Measurements from ENCODE around the gene TOPORS. TPM values are rescaled to one million over a fixed set of nuclear protein-coding genes. Genes with fewer than 3 reads are reported as not detected.

The TOPORS gene
- total RNA-seq, 4 donors from 2014 or later: 16.5 to 28.5 (median 25.5) TPM

DNA sequence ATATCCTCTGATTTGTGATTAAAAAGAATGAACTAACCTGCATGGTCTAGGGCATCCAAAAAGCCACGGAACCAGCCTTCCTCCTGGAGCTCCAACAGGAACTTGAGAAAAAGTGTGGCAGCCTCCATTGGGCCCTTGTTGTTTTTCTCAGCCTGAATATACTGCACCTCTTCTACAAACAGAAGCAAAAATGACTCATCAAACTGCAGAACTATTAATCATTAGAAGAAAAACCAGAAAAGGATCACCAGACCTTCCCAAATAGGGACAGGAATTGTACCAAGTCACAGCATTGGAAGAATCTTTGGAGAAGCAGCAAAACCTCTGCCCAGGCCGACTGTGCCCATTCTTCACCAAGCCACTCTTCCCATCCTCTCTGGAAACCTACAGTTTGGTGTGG, 51.6 kb downstream of the TOPORS start:
- Histone ChIP-seq H3K27ac (no peak overlapping the region), H3K9me3 (no peaks in the 10 kb centered on the region), H3K4me3 (no peak overlapping the region), H3K36me3 (peaks cover 0 to 58% of the 10 kb centered on the region in 2 donors), H3K4me1 (no peaks in the 10 kb centered on the region), H3K27me3 (no peaks in the 10 kb centered on the region)
- WGBS, 2 donors (ENCODE audit: low coverage in 1 of 2): 76 to 86% methylated on average over 1 to 2 of the region's 2 CpGs
- TF ChIP-seq, protein P1, sequence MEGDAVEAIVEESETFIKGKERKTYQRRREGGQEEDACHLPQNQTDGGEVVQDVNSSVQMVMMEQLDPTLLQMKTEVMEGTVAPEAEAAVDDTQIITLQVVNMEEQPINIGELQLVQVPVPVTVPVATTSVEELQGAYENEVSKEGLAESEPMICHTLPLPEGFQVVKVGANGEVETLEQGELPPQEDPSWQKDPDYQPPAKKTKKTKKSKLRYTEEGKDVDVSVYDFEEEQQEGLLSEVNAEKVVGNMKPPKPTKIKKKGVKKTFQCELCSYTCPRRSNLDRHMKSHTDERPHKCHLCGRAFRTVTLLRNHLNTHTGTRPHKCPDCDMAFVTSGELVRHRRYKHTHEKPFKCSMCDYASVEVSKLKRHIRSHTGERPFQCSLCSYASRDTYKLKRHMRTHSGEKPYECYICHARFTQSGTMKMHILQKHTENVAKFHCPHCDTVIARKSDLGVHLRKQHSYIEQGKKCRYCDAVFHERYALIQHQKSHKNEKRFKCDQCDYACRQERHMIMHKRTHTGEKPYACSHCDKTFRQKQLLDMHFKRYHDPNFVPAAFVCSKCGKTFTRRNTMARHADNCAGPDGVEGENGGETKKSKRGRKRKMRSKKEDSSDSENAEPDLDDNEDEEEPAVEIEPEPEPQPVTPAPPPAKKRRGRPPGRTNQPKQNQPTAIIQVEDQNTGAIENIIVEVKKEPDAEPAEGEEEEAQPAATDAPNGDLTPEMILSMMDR (IDR thresholded peaks at IDR 0.05): no peak
- TF ChIP-seq POLR2A (IDR thresholded peaks at IDR 0.05) (no peak), POLR2AphosphoS5 (IDR thresholded peaks at IDR 0.05) (no peak), EP300 (IDR thresholded peaks at IDR 0.05) (no peak)
- ATAC-seq: no peak

DNA sequence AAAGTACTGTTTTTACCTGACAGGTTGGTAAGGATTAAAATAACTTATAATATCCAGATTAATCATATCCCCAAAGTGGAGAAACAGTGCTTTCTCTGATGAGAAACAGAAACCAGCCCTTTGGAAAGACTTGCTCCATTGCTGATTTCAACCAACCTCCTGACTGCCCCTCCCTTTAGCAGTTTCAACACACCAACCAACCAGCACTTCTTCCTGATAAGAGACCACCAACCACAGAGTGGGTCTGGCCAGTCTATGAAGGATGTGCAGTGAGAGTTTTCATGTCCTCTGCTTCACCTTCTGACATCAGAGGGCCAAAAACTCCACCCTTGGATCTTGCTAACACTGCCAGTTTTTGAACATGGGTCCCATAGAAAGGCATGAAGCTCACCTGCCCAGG, 54.5 kb downstream of the TOPORS start:
- Histone ChIP-seq H3K9me3 (no peaks in the 10 kb centered on the region), H3K27me3 (no peaks in the 10 kb centered on the region), H3K36me3 (peaks cover 0 to 70% of the 10 kb centered on the region in 2 donors), H3K4me1 (no peaks in the 10 kb centered on the region), H3K4me3 (no peak overlapping the region), H3K27ac (no peak overlapping the region)
- ATAC-seq: no peak
- TF ChIP-seq EP300 (IDR thresholded peaks at IDR 0.05) (no peak), POLR2A (IDR thresholded peaks at IDR 0.05) (no peak), POLR2AphosphoS5 (IDR thresholded peaks at IDR 0.05) (no peak)
- TF ChIP-seq, protein P1 (IDR thresholded peaks at IDR 0.05): no peak

DNA sequence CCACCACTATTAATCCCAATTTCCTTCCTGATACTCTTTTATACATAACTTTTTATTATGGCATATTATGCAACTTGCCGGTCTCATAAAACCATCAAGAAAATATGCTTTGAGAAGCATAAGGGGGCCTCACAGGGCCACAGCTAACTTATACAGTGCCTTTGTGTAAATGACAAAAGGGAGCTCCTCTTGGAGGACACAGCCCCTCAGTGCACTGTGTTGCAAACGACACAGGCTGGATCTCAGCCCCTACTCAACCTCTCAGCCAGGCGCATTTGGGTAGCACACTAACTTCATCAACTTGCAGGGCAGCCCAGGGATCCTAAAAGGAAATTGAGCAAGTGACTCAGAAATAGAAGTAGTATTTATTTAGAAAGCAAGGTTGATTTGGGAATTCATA, 61.8 kb downstream of the TOPORS start:
- no peaks in the 10 kb centered on the region for H3K27me3 ChIP-seq

More for the DNA sequence above, 61.8 kb downstream of the TOPORS start:
- H3K4me3 ChIP-seq: no peak overlapping the region
- WGBS, 2 donors (ENCODE audit: low coverage in 1 of 2): 83% methylated on average over 2 to 3 of the region's 3 CpGs
- H3K36me3 ChIP-seq: peaks cover 0 to 79% of the 10 kb centered on the region in 2 donors
- ATAC-seq: no peak
- TF ChIP-seq, protein P1 (IDR thresholded peaks at IDR 0.05): no peak
- TF ChIP-seq POLR2A (IDR thresholded peaks at IDR 0.05) (no peak), EP300 (IDR thresholded peaks at IDR 0.05) (no peak), POLR2AphosphoS5 (IDR thresholded peaks at IDR 0.05) (no peak)
- no peak overlapping the region for H3K27ac ChIP-seq
- H3K9me3 ChIP-seq: no peaks in the 10 kb centered on the region
- H3K4me1 ChIP-seq: no peaks in the 10 kb centered on the region

Other genes starting within 250 kb of the TOPORS start
- gene ACO1, start 167.9 kb downstream of the TOPORS start, total RNA-seq: 10 to 100 TPM; 54.5 to 88.4 (median 80.2) TPM
- gene RIGI, start 26.4 kb downstream of the TOPORS start, total RNA-seq: 10 to 100 TPM in 1 of 4 donors, 1 to 10 TPM in 3; 6.8 to 14.3 (median 8.3) TPM
- gene SMIM27, start 259 bp downstream of the TOPORS start, total RNA-seq: 10 to 100 TPM in 1 of 4 donors, 1 to 10 TPM in 3; 4.0 to 12.5 (median 8.2) TPM
- 10 to 100 TPM; 47.3 to 71.1 (median 55.9) TPM for gene NDUFB6, start 20.6 kb upstream of the TOPORS start, total RNA-seq
- under 1 TPM in 1 of 4 donors, not detected in 3; 0.05 TPM for gene TAF1L, start 83.1 kb upstream of the TOPORS start, total RNA-seq
- gene TMEM215, start 231.0 kb upstream of the TOPORS start, total RNA-seq: under 1 TPM in 2 of 4 donors, not detected in 2; 0.12 to 0.13 TPM